Transverse colon (tissue), 4 donors: ENCODE data around the gene CYP46A1.

ENCODE experiments used
- EP300 ChIP-seq: sonication (generic); formaldehyde crosslinking; IDR thresholded peaks from one replicate; pipeline ENCODE4 v1.6.1; 2017; ENCODE audit warnings: antibody characterized with exemption, low read depth
- POLR2A ChIP-seq: fragments of 450-650 bp; IDR thresholded peaks from one replicate; pipeline ENCODE4 v1.6.1; 2016; ENCODE audit warnings: antibody characterized with exemption, mild to moderate bottlenecking, moderate library complexity
- POLR2AphosphoS5 ChIP-seq, 3 donors: sonication (generic); formaldehyde crosslinking; IDR thresholded peaks; one replicate each; pipeline ENCODE4 v1.6.1; 2016; ENCODE audit warnings: antibody characterized with exemption in 3 of 3
- TF ChIP-seq, protein P1 (sequence below), 5 experiments: fragments of 200-600 bp in 3 of 5; fragments of 450-650 bp in 2 of 5; sonication (generic) in 3 of 5; IDR thresholded peaks; 1 replicate in 2 of 5; 2 replicates in 3 of 5; pipeline ENCODE4 v1.5.1; 2016 to 2017; ENCODE audit warnings: antibody characterized with exemption in 5 of 5, inconsistent platforms in 3 of 5, mild to moderate bottlenecking in 2 of 5, moderate library complexity in 1 of 5

DNA sequence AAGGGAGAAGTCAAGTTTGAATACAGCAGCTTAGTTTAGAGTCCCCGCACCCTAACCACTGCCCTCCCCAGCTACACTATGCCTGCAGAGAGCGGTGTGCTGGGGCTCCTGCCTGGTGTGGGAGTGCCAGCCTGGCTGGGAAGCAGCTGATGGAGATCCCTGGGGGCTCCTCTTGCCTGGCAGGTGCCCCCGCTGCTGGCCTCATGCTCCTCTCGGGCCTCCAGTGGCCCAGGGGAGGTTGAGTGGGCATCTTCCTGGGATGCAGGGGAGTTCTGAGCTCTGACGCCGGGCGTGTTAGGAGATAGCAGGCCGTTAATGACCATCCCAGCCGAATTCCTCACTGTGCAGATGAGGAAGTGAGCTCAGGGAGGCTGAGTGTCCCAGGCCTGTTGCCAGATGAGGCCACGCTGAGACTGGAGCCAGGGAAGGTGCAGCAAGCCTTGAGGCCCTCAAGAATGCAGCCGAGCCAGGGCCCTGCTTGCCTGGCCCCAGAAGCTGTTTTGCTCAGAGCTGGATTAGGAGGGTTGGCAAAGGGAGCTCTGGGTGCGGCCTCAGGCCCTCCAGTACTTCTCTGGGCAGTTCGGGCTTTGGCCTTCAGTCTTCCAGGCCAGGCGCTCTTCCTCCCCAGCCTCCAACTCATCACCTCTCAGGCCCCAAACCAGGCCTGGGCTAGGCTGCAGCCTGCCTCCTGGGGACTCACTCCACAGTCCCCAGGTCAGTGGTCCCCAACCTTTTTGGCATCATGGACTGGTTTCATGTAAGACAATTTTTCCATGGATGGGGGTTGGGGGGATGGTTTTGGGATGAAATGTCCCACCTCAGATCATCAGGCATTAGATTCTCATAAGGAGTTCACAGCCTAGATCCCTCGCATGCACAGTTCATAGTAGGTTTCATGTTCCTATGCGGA lies 6.6 kb upstream of the CYP46A1 start:
- TF ChIP-seq EP300 (no peak), POLR2A (no peak), POLR2AphosphoS5 (IDR thresholded peaks at IDR 0.05) (no peak)
- TF ChIP-seq, protein P1, sequence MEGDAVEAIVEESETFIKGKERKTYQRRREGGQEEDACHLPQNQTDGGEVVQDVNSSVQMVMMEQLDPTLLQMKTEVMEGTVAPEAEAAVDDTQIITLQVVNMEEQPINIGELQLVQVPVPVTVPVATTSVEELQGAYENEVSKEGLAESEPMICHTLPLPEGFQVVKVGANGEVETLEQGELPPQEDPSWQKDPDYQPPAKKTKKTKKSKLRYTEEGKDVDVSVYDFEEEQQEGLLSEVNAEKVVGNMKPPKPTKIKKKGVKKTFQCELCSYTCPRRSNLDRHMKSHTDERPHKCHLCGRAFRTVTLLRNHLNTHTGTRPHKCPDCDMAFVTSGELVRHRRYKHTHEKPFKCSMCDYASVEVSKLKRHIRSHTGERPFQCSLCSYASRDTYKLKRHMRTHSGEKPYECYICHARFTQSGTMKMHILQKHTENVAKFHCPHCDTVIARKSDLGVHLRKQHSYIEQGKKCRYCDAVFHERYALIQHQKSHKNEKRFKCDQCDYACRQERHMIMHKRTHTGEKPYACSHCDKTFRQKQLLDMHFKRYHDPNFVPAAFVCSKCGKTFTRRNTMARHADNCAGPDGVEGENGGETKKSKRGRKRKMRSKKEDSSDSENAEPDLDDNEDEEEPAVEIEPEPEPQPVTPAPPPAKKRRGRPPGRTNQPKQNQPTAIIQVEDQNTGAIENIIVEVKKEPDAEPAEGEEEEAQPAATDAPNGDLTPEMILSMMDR (IDR thresholded peaks at IDR 0.05): no peak
